ENCODE measurements around the gene SGSH. TPM values are rescaled to one million over a fixed set of nuclear protein-coding genes. Genes with fewer than 3 reads are reported as not detected.

Gene SGSH
- total and polyA plus RNA-seq, 3 donors from 2014 or later: 19.8 to 50.3 (median 29.7) TPM

- Histone ChIP-seq H3K27ac (no peak overlapping the region), H3K36me3 (ENCODE audit: low read depth, missing control alignments) (no peaks in the 10 kb centered on the region), H3K4me1 (peaks cover 1% of the 10 kb centered on the region), H3K4me3 (no peak overlapping the region), H3K9me3 (no peaks in the 10 kb centered on the region), H3K27me3 (no peaks in the 10 kb centered on the region)
- intact Hi-C loops (cut with DNase I; ENCODE audit: low total_unique reads): no loop called here
- DNase-seq: no peak
- WGBS, 2 donors: 93 to 94% methylated on average over 48 of the region's 48 CpGs
- no peak for TF ChIP-seq POLR2A (IDR thresholded peaks at IDR 0.05)
- no peak for TF ChIP-seq CTCF (IDR thresholded peaks at IDR 0.05)
Observed at GRCh38 chr17:80214012-80214877, 5.9 kb downstream of the SGSH start.

- Histone ChIP-seq H3K27ac (no peak overlapping the region), H3K9me3 (no peaks in the 10 kb centered on the region), H3K27me3 (no peaks in the 10 kb centered on the region), H3K4me1 (no peaks in the 10 kb centered on the region), H3K4me3 (no peak overlapping the region), H3K36me3 (ENCODE audit: low read depth, missing control alignments) (no peaks in the 10 kb centered on the region)
- no peak for TF ChIP-seq POLR2A (IDR thresholded peaks at IDR 0.05)
- WGBS, 2 donors: 91 to 95% methylated on average over 9 to 17 of the region's 17 CpGs
- intact Hi-C loops (cut with DNase I; ENCODE audit: low total_unique reads): no loop called here
- no peak for DNase-seq
Observed at GRCh38 chr17:80213643-80213975, 6.5 kb downstream of the SGSH start.

- Histone ChIP-seq H3K4me1 (no peaks in the 10 kb centered on the region), H3K27me3 (no peaks in the 10 kb centered on the region), H3K9me3 (no peaks in the 10 kb centered on the region), H3K27ac (no peak overlapping the region), H3K4me3 (no peak overlapping the region), H3K36me3 (ENCODE audit: low read depth, missing control alignments) (no peaks in the 10 kb centered on the region)
- WGBS, 2 donors: 82 to 90% methylated on average over 16 to 19 of the region's 19 CpGs
- intact Hi-C loops (cut with DNase I; ENCODE audit: low total_unique reads): no loop called here
- TF ChIP-seq POLR2A (IDR thresholded peaks at IDR 0.05): no peak
- TF ChIP-seq CTCF (IDR thresholded peaks at IDR 0.05): no peak
- DNase-seq: no peak
Observed at GRCh38 chr17:80212962-80213642, 7.0 kb downstream of the SGSH start.

GRCh38 chr17:80212511-80212910, 7.6 kb downstream of the SGSH start:
- DNase-seq: no peak
- Histone ChIP-seq H3K36me3 (ENCODE audit: low read depth, missing control alignments) (no peaks in the 10 kb centered on the region), H3K27me3 (no peaks in the 10 kb centered on the region), H3K4me1 (no peaks in the 10 kb centered on the region), H3K27ac (no peak overlapping the region), H3K4me3 (no peak overlapping the region), H3K9me3 (no peaks in the 10 kb centered on the region)
- no peak for TF ChIP-seq POLR2A (IDR thresholded peaks at IDR 0.05)
- no peak for TF ChIP-seq CTCF (IDR thresholded peaks at IDR 0.05)
- 91 to 92% methylated on average over 11 to 12 of the region's 12 CpGs for WGBS, 2 donors
- intact Hi-C loops (cut with DNase I; ENCODE audit: low total_unique reads): no loop called here

GRCh38 chr17:80212109-80212508, 8.0 kb downstream of the SGSH start:
- Histone ChIP-seq H3K9me3 (no peaks in the 10 kb centered on the region), H3K27me3 (no peaks in the 10 kb centered on the region), H3K27ac (no peak overlapping the region), H3K4me3 (no peak overlapping the region), H3K36me3 (ENCODE audit: low read depth, missing control alignments) (no peaks in the 10 kb centered on the region), H3K4me1 (no peaks in the 10 kb centered on the region)
- intact Hi-C loops (cut with DNase I; ENCODE audit: low total_unique reads): no loop called here
- DNase-seq: no peak
- TF ChIP-seq POLR2A (IDR thresholded peaks at IDR 0.05) (no peak), CTCF (IDR thresholded peaks at IDR 0.05) (no peak)
- WGBS, 2 donors: 91 to 94% methylated on average over 11 to 20 of the region's 22 CpGs

Data from testis (tissue), 3 donors.